NB4 (cell line): ENCODE data around the gene PDE4D.
A peak's percentile ranks its signal among the peaks of the same experiment; 100 is the strongest.

Experiments used
- DNase-seq: peaks from one replicate; pipeline ENCODE4 v3.0.0; 2010; ENCODE audit warnings: low read depth
- H3K4me3 ChIP-seq: one replicate; pipeline ENCODE4 v1.5.1; 2011; ENCODE audit warnings: mild to moderate bottlenecking, low read depth, low read length, moderate library complexity
- CTCF ChIP-seq: IDR thresholded peaks from one replicate; pipeline ENCODE4 v1.5.1; 2012; ENCODE audit warnings: low read depth, low read length
- MYC ChIP-seq: IDR thresholded peaks from 2 replicates; pipeline ENCODE4 v1.6.1; 2011; ENCODE audit warnings: low read depth, low read length
- POLR2A ChIP-seq: IDR thresholded peaks from 2 replicates; pipeline ENCODE4 v1.6.1; 2011; ENCODE audit warnings: mild to moderate bottlenecking; ENCODE audit not compliant: insufficient read length; ENCODE audit errors: extremely low read depth
- TF ChIP-seq, protein P1 (sequence below): IDR thresholded peaks from 2 replicates; pipeline ENCODE4 v1.6.1; 2011; ENCODE audit warnings: low read depth, low read length

PDE4D gene

DNA sequence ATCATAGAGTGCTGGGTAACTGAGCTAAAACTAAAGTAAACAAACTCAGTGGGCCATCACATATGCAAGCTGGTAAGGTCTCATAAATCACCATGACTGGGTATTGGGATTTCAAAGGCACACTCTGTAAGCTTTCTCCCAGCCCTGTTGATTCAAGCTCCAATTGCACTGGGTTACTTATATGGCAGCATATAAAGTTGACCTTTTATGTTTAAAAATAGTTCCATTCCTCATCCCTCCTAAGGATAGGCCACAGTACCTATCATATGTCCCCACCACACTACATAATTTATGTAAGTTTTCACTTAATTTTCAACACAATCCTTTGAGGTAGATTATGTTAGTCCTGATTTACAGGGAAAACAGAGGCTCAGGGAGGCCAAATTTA is 872.2 kb downstream of the PDE4D start:
- H3K4me3 ChIP-seq: no peak overlapping the region
- TF ChIP-seq MYC: no peak
- no peak for TF ChIP-seq POLR2A
- TF ChIP-seq, protein P1, sequence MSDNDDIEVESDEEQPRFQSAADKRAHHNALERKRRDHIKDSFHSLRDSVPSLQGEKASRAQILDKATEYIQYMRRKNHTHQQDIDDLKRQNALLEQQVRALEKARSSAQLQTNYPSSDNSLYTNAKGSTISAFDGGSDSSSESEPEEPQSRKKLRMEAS: no peak
- no peak for TF ChIP-seq CTCF
- DNase-seq: no peak

DNA sequence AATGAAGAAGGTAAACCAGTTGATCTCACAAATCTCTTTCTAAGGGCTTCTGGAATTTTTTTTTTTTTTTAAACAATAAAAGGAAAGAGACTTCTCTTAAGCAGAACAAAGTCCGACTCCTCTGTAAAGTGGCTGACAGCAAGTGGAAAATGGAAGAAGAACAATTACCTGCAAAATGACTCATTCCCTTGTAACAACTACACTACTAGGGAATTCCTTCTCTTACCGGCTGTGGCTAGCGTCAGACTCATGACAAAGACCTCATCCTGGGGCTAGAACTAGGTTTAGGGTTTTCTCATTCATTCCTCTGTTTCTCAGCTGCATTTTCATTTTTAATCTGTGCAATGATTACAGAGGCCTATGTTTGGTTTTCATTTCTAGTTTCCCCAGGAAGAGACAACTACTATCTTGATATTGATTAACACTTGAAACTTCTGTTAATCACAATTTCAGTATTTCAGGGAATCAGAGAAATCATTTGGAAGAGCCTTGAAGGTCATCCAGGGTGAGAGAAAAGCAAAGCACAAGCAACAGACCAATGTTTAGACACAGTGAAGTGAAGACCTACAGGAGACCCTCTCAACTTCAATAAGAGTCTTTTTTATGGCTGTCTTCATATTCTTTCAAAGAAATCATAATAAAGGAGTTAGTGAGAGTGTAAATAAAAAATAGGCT is 872.8 kb downstream of the PDE4D start:
- no peak overlapping the region for H3K4me3 ChIP-seq
- no peak for DNase-seq
- TF ChIP-seq MYC: no peak
- TF ChIP-seq POLR2A: no peak
- TF ChIP-seq CTCF: no peak
- TF ChIP-seq, protein P1: no peak

DNA sequence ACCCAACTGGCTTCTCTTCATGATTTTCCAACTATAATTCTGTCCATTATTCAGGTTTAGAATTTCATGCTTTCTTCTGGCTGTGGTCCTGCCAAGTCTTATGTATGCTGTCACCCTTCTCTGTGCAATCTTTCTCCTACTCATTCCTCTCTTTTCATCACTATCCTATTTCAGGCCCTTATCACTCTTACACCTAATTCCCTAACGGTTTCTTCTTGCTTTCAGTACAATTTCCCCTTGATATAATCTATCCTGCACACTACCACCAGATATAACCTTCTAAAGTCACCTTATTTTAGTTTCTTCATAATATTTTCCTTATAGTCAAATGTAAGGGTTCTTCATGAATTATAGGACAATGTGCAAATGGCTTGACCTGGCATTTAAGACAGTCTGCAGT is 874.4 kb downstream of the PDE4D start:
- TF ChIP-seq, protein P1: no peak
- H3K4me3 ChIP-seq: no peak overlapping the region
- no peak for DNase-seq

GRCh38 chr5:59016925-59017324 is 876.6 kb downstream of the PDE4D start:
- no peak for DNase-seq

GRCh38 chr5:59008816-59009473 is 884.6 kb downstream of the PDE4D start:
- TF ChIP-seq MYC (no peak), POLR2A (no peak), CTCF (no peak)
- TF ChIP-seq, protein P1: no peak
- no peak for DNase-seq
- no peak overlapping the region for H3K4me3 ChIP-seq

More at GRCh38 chr5:59016925-59017324, 876.6 kb downstream of the PDE4D start:
- no peak overlapping the region for H3K4me3 ChIP-seq
- TF ChIP-seq CTCF: no peak
- TF ChIP-seq, protein P1: no peak
- no peak for TF ChIP-seq POLR2A
- TF ChIP-seq MYC: no peak

DNA sequence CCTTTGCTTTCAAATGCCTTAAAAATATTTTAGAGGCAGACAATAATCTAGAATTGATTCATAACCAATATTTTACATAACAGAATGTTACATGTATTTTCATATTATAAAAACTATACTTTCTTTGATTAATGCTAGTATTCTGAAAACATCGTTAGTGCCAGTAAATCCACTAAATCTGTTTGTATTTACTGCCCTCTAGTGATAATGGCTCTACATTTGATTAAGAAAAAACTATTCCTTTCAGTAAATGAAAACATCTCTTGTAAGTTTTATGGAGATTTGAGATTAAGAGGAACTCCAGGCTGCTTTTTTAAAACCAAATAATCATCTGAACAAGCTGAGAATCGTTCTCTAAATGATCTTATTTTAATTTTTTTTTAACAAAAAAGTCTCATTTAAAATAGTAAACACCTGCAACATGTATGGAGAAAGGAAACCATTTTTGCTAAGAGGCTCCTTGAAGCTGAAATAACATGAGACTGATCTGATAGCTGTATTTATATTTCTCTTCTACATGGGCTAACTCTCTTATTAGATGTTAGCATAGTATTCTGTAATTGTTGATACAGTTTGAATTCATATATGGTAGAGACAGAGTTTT is 886.0 kb downstream of the PDE4D start:
- H3K4me3 ChIP-seq: no peak overlapping the region
- TF ChIP-seq MYC (no peak), POLR2A (no peak), CTCF (no peak)
- TF ChIP-seq, protein P1: no peak
- peak; percentile 31 for DNase-seq
